ENCODE data around the gene TCF4.

Gene TCF4

GRCh38 chr18:55485666-55486065, 102.3 kb downstream of the TCF4 start:
- Histone ChIP-seq H3K27ac (ENCODE audit: low read depth, low read length) (no peak overlapping the region), H3K4me1 (ENCODE audit: control insufficient read depth, low read length) (peaks cover 49% of the 10 kb centered on the region), H3K9me2 (replicated peaks; ENCODE audit: control insufficient read depth, low read length) (no peaks in the 10 kb centered on the region), H3K27me3 (ENCODE audit: control insufficient read depth, low read length) (no peaks in the 10 kb centered on the region), H3K9me3 (ENCODE audit: control insufficient read depth, insufficient read depth, low read length) (no peaks in the 10 kb centered on the region), H3F3A (ENCODE audit: control insufficient read depth, insufficient read depth) (no peaks in the 10 kb centered on the region; the same call in 1 of the 2 replicates), H3K36me3 (ENCODE audit: control insufficient read depth, low read length) (peaks cover 33% of the 10 kb centered on the region), H4K20me1 (ENCODE audit: control insufficient read depth, insufficient read depth, low read depth, low read length) (no peaks in the 10 kb centered on the region), H3K4me3 (ENCODE audit: low read length) (no peak overlapping the region), H3K79me2 (ENCODE audit: control insufficient read depth, low read length) (peaks cover 94% of the 10 kb centered on the region), H3K4me2 (ENCODE audit: low read length) (no peak overlapping the region)
- no peak for TF ChIP-seq CTCF (IDR thresholded peaks at IDR 0.05; ENCODE audit: low read depth, low read length, poor library complexity, severe bottlenecking)
- no peak for TF ChIP-seq EZH2phosphoT487 (IDR thresholded peaks at IDR 0.05; ENCODE audit: borderline replicate concordance, low read length)

- H3F3A ChIP-seq (ENCODE audit: control insufficient read depth, insufficient read depth), result no peaks in the 10 kb centered on the region
- no peak overlapping the region for H3K4me2 ChIP-seq (ENCODE audit: low read length)
- no peaks in the 10 kb centered on the region for H3K27me3 ChIP-seq (ENCODE audit: control insufficient read depth, low read length)
- no peak overlapping the region for H3K4me3 ChIP-seq (ENCODE audit: low read length)
- peaks cover 36% of the 10 kb centered on the region for H3K36me3 ChIP-seq (ENCODE audit: control insufficient read depth, low read length)
- no peak for TF ChIP-seq EZH2phosphoT487 (IDR thresholded peaks at IDR 0.05; ENCODE audit: borderline replicate concordance, low read length)
- no peak for TF ChIP-seq CTCF (IDR thresholded peaks at IDR 0.05; ENCODE audit: low read depth, low read length, poor library complexity, severe bottlenecking)
- no peaks in the 10 kb centered on the region for H4K20me1 ChIP-seq (ENCODE audit: control insufficient read depth, insufficient read depth, low read depth, low read length)
- H3K4me1 ChIP-seq (ENCODE audit: control insufficient read depth, low read length), result peaks cover 42% of the 10 kb centered on the region
- no peak overlapping the region for H3K27ac ChIP-seq (ENCODE audit: low read depth, low read length)
- no peaks in the 10 kb centered on the region for H3K9me3 ChIP-seq (ENCODE audit: control insufficient read depth, insufficient read depth, low read length)
- H3K9me2 ChIP-seq (replicated peaks; ENCODE audit: control insufficient read depth, low read length), result no peaks in the 10 kb centered on the region
- H3K79me2 ChIP-seq (ENCODE audit: control insufficient read depth, low read length), result peaks cover 94% of the 10 kb centered on the region
Measured at GRCh38 chr18:55484773-55485172, 103.2 kb downstream of the TCF4 start.

GRCh38 chr18:55483266-55483871, 104.6 kb downstream of the TCF4 start:
- Histone ChIP-seq H3K36me3 (ENCODE audit: control insufficient read depth, low read length) (peaks cover 39% of the 10 kb centered on the region), H3K27ac (ENCODE audit: low read depth, low read length) (no peak overlapping the region), H3F3A (ENCODE audit: control insufficient read depth, insufficient read depth) (no peaks in the 10 kb centered on the region), H3K4me1 (ENCODE audit: control insufficient read depth, low read length) (peaks cover 41% of the 10 kb centered on the region), H4K20me1 (ENCODE audit: control insufficient read depth, insufficient read depth, low read depth, low read length) (no peaks in the 10 kb centered on the region), H3K4me3 (ENCODE audit: low read length) (no peak overlapping the region), H3K79me2 (ENCODE audit: control insufficient read depth, low read length) (peaks cover 93% of the 10 kb centered on the region), H3K4me2 (ENCODE audit: low read length) (no peak overlapping the region), H3K27me3 (ENCODE audit: control insufficient read depth, low read length) (no peaks in the 10 kb centered on the region), H3K9me3 (ENCODE audit: control insufficient read depth, insufficient read depth, low read length) (no peaks in the 10 kb centered on the region), H3K9me2 (replicated peaks; ENCODE audit: control insufficient read depth, low read length) (no peaks in the 10 kb centered on the region)
- TF ChIP-seq CTCF (IDR thresholded peaks at IDR 0.05; ENCODE audit: low read depth, low read length, poor library complexity, severe bottlenecking) (no peak), EZH2phosphoT487 (IDR thresholded peaks at IDR 0.05; ENCODE audit: borderline replicate concordance, low read length) (no peak)

All from DOHH2 (cell line).